Liver (tissue), 9 donors: Measurements from ENCODE around the gene ZDHHC19. TPM values are rescaled to one million over a fixed set of nuclear protein-coding genes. Genes with fewer than 3 reads are reported as not detected.

Experiments used
- DNase-seq: peaks from one replicate; pipeline ENCODE4 v3.0.0-alpha.2; 2017; ENCODE audit warnings: low spot score
- H3K27ac ChIP-seq, 2 donors: one replicate each; pipeline ENCODE4 v1.7.0; 2013; ENCODE audit warnings: inconsistent platforms in 2 of 2, low read length in 2 of 2, control low read depth in 1 of 2, low read depth in 1 of 2, mild to moderate bottlenecking in 1 of 2
- H3K27me3 ChIP-seq, 4 donors: one replicate each; pipeline versions ENCODE4 v1.6.1 to v1.7.0; 2013; ENCODE audit warnings: low read length in 3 of 4, inconsistent platforms in 1 of 4, mild to moderate bottlenecking in 1 of 4, moderate library complexity in 1 of 4; ENCODE audit not compliant: control insufficient read depth in 4 of 4, insufficient read depth in 4 of 4
- H3K36me3 ChIP-seq, 4 donors: one replicate each; pipeline versions ENCODE4 v1.6.1 to v1.7.0; 2013; ENCODE audit warnings: low read length in 3 of 4, mild to moderate bottlenecking in 3 of 4, low read depth in 1 of 4, moderate library complexity in 1 of 4; ENCODE audit not compliant: control insufficient read depth in 4 of 4, insufficient read depth in 3 of 4
- H3K4me1 ChIP-seq, 4 donors: one replicate each; pipeline versions ENCODE4 v1.6.1 to v1.7.0; 2013; ENCODE audit warnings: low read length in 3 of 4, mild to moderate bottlenecking in 3 of 4, moderate library complexity in 1 of 4; ENCODE audit not compliant: control insufficient read depth in 4 of 4, insufficient read depth in 4 of 4
- H3K4me3 ChIP-seq, 3 donors: one replicate each; pipeline versions ENCODE4 v1.6.1 to v1.7.0; 2013; ENCODE audit warnings: low read length in 3 of 3, control low read depth in 1 of 3, low read depth in 1 of 3, mild to moderate bottlenecking in 1 of 3
- H3K9ac ChIP-seq, 2 donors: one replicate each; pipeline ENCODE4 v1.7.0; 2013; ENCODE audit warnings: low read length in 2 of 2, mild to moderate bottlenecking in 2 of 2, moderate library complexity in 2 of 2, control low read depth in 1 of 2, low read depth in 1 of 2
- H3K9me3 ChIP-seq, 4 donors: one replicate each; pipeline versions ENCODE4 v1.6.1 to v1.7.0; 2013; ENCODE audit warnings: low read length in 3 of 4; ENCODE audit not compliant: control insufficient read depth in 4 of 4
- ATF3 ChIP-seq: IDR thresholded peaks from 2 replicates; pipeline ENCODE4 v1.6.1; 2016; ENCODE audit warnings: antibody characterized with exemption
- CTCF ChIP-seq: fragments of 150-350 bp; IDR thresholded peaks from 2 replicates; pipeline ENCODE4 v1.5.1; 2017; ENCODE audit warnings: improper control_type of control experiment, low read depth, low read length; ENCODE audit not compliant: missing input control
- EGR1 ChIP-seq, 2 donors: IDR thresholded peaks; 2 replicates each; pipeline ENCODE4 v1.6.1; 2016 to 2018; ENCODE audit warnings: antibody characterized with exemption in 2 of 2, low read depth in 2 of 2
- FOXA2 ChIP-seq: IDR thresholded peaks from 2 replicates; pipeline ENCODE4 v1.6.1; 2016; ENCODE audit warnings: antibody characterized with exemption
- GABPA ChIP-seq, 2 donors: IDR thresholded peaks in 1 of 2; conservative IDR thresholded peaks in 1 of 2; 2 replicates each; pipeline ENCODE4 v1.6.1; 2016; ENCODE audit warnings: antibody characterized with exemption in 2 of 2, mild to moderate bottlenecking in 1 of 2, moderate library complexity in 1 of 2
- HNF4A ChIP-seq, 2 donors: conservative IDR thresholded peaks; 2 replicates each; pipeline ENCODE4 v1.6.1; 2016; ENCODE audit warnings: antibody characterized with exemption in 2 of 2, mild to moderate bottlenecking in 2 of 2
- HNF4G ChIP-seq: IDR thresholded peaks from 2 replicates; pipeline ENCODE4 v1.6.1; 2016; ENCODE audit warnings: antibody characterized with exemption
- MAX ChIP-seq: IDR thresholded peaks from 2 replicates; pipeline ENCODE4 v1.6.1; 2016; ENCODE audit warnings: antibody characterized with exemption
- NR2F2 ChIP-seq: IDR thresholded peaks from 2 replicates; pipeline ENCODE4 v1.6.1; 2016; ENCODE audit warnings: antibody characterized with exemption
- RAD21 ChIP-seq, 2 donors: IDR thresholded peaks; 2 replicates each; pipeline ENCODE4 v1.6.1; 2016; ENCODE audit warnings: antibody characterized with exemption in 2 of 2, mild to moderate bottlenecking in 2 of 2
- REST ChIP-seq: IDR thresholded peaks from 2 replicates; pipeline ENCODE4 v1.6.1; 2016; ENCODE audit warnings: antibody characterized with exemption, mild to moderate bottlenecking
- RXRA ChIP-seq, 2 donors: IDR thresholded peaks; 2 replicates each; pipeline ENCODE4 v1.6.1; 2017 to 2018; ENCODE audit warnings: antibody characterized with exemption in 2 of 2, mild to moderate bottlenecking in 1 of 2
- SP1 ChIP-seq: IDR thresholded peaks from 2 replicates; pipeline ENCODE4 v1.6.1; 2018; ENCODE audit warnings: antibody characterized with exemption, mild to moderate bottlenecking
- TAF1 ChIP-seq: conservative IDR thresholded peaks from 2 replicates; pipeline ENCODE4 v1.6.1; 2016; ENCODE audit warnings: antibody characterized with exemption, mild to moderate bottlenecking
- YY1 ChIP-seq: IDR thresholded peaks from 2 replicates; pipeline ENCODE4 v1.6.1; 2016; ENCODE audit warnings: antibody characterized with exemption, mild to moderate bottlenecking
- WGBS: extraction: QIAGEN DNeasy Blood & Tissue Kit; methylation state at CpG from one replicate; pipeline ENCODE4 v1.1.7; 2013; 5-methylcytosine and 5-hydroxymethylcytosine counted together
- polyA plus RNA-seq, 2 donors: library from polyadenylated mRNA; stranded (reverse) in 1 of 2; unstranded in 1 of 2; fragments of 200-250 nt in 1 of 2; fragments of >200 nt in 1 of 2; fragmentation: Nextera tagmentation in 1 of 2; extraction: Ambion mirVana in 1 of 2; gene quantifications; one replicate each; pipeline versions ENCODE4 v1.2.1 to v1.2.3, GENCODE V29; 2013 to 2015
- total RNA-seq, 2 donors: library from RNA; depleted of rRNA; stranded (reverse); fragments of >200 nt; gene quantifications; one replicate each; pipeline ENCODE4 v1.2.3, GENCODE V29; 2014
- donor health status: healthy.
- donor health status: healthy.
- donor health status: healthy.
- donor health status: healthy.
- donor health status: healthy.

The ZDHHC19 gene
- total and polyA plus RNA-seq, 4 donors = 0.42 to 1.5 (median 0.81) TPM

GRCh38 chr3:196237203-196237602, 26.0 kb upstream of the ZDHHC19 start:
- Histone ChIP-seq H3K9ac (no peak overlapping the region), H3K27me3 (no peaks in the 10 kb centered on the region), H3K4me1 (no peaks in the 10 kb centered on the region), H3K4me3 (no peak overlapping the region), H3K27ac (peak overlapping the region in 1 of 2 donors; percentile 14), H3K36me3 (peaks cover 5 to 57% (median 40%) of the 10 kb centered on the region in 4 donors), H3K9me3 (no peaks in the 10 kb centered on the region)
- TF ChIP-seq TAF1 (no peak), HNF4G (no peak)
- no peak for DNase-seq
- WGBS = 91% methylated on average over 5 of the region's 5 CpGs

GRCh38 chr3:196236223-196236622, 25.0 kb upstream of the ZDHHC19 start:
- H3K4me3 ChIP-seq = no peak overlapping the region
- H3K9me3 ChIP-seq = no peaks in the 10 kb centered on the region
- no peak overlapping the region for H3K9ac ChIP-seq
- peaks cover 3 to 57% (median 35%) of the 10 kb centered on the region in 4 donors for H3K36me3 ChIP-seq
- H3K27me3 ChIP-seq = no peaks in the 10 kb centered on the region
- no peak for DNase-seq
- TF ChIP-seq CTCF (no peak), EGR1 (IDR thresholded peaks at IDR 0.05; ENCODE audit: low read depth in 2 of 2) (no peak), ATF3 (no peak), REST (no peak), RAD21 (IDR thresholded peaks at IDR 0.05) (no peak)
- 92% methylated on average over 8 of the region's 8 CpGs for WGBS
- H3K4me1 ChIP-seq = no peaks in the 10 kb centered on the region
- H3K27ac ChIP-seq = no peak overlapping the region

- 77% methylated on average over 12 of the region's 12 CpGs for WGBS
- Histone ChIP-seq H3K27me3 (no peaks in the 10 kb centered on the region), H3K36me3 (peaks cover 3 to 61% (median 40%) of the 10 kb centered on the region in 4 donors), H3K9ac (no peak overlapping the region), H3K4me1 (no peaks in the 10 kb centered on the region), H3K27ac (no peak overlapping the region), H3K4me3 (no peak overlapping the region), H3K9me3 (no peaks in the 10 kb centered on the region)
- DNase-seq = no peak
- TF ChIP-seq FOXA2 (no peak), SP1 (no peak), HNF4A (conservative IDR thresholded peaks at IDR 0.05) (no peak), NR2F2 (no peak), CTCF (no peak), RAD21 (IDR thresholded peaks at IDR 0.05) (no peak), GABPA (IDR thresholded peaks at IDR 0.05 in 1 of 2, conservative IDR thresholded peaks at IDR 0.05 in 1 of 2) (no peak), YY1 (no peak), ATF3 (no peak), MAX (no peak), EGR1 (IDR thresholded peaks at IDR 0.05; ENCODE audit: low read depth in 2 of 2) (no peak), TAF1 (no peak), HNF4G (no peak), RXRA (IDR thresholded peaks at IDR 0.05) (no peak)
Measured at GRCh38 chr3:196235452-196236122, 24.4 kb upstream of the ZDHHC19 start.
